Panc1 (cell line): Measurements from ENCODE around the gene BBX. TPM values are rescaled to one million over a fixed set of nuclear protein-coding genes. Genes with fewer than 3 reads are reported as not detected.

Source experiments
- ATAC-seq: fragments of 200-7000 bp; cut with Tn5 transposase; 2 replicates; pipeline ENCODE4 v1.9.1; 2020; ENCODE audit warnings: mild to moderate bottlenecking, moderate library complexity
- BruUV-seq: library from RNA; stranded (reverse); fragments of 400-500 nt; replicated peaks from 2 replicates; lab custom pipeline; 2021; lab: Mats Ljungman, UMichigan
- CTCF ChIA-PET: fragments of 300-600 bp; sonication (Branson Sonifier 250); formaldehyde crosslinking; loops from one replicate; lab custom pipeline; 2022; ENCODE audit warnings: antibody characterized with exemption; lab: Charles Lee
- POLR2A ChIA-PET: fragments of 300-600 bp; sonication (Branson Sonifier 250); formaldehyde crosslinking; loops from one replicate; lab custom pipeline; 2022; ENCODE audit warnings: antibody characterized with exemption; lab: Charles Lee
- DNase-seq: peaks from one replicate; pipeline ENCODE4 v3.0.0-alpha.2; 2010; ENCODE audit warnings: low read depth, low spot score
- H3K27ac ChIP-seq: 2 replicates; pipeline ENCODE4 v1.5.1; 2011; ENCODE audit warnings: mild to moderate bottlenecking, low read length, inconsistent platforms
- H3K27me3 ChIP-seq: fragments of 200-500 bp; sonication (Bioruptor generic); 2 replicates; pipeline ENCODE4 v1.6.0; 2014; ENCODE audit warnings: low read length, inconsistent platforms; ENCODE audit not compliant: control insufficient read depth, insufficient read depth
- H3K36me3 ChIP-seq: fragments of 200-500 bp; sonication (Bioruptor generic); 2 replicates; pipeline ENCODE4 v1.5.1; 2014; ENCODE audit warnings: inconsistent platforms, mild to moderate bottlenecking, low read length, moderate library complexity; ENCODE audit not compliant: control insufficient read depth, insufficient read depth
- H3K4me1 ChIP-seq: 2 replicates; pipeline ENCODE4 v1.5.1; 2011; ENCODE audit warnings: inconsistent platforms, mild to moderate bottlenecking, low read length, moderate library complexity; ENCODE audit not compliant: control insufficient read depth, insufficient read depth
- H3K4me3 ChIP-seq, 2 experiments: 2 replicates each; pipeline ENCODE4 v1.5.1; 2011 to 2012; ENCODE audit warnings: low read depth in 2 of 2, low read length in 2 of 2, mild to moderate bottlenecking in 2 of 2, inconsistent platforms in 1 of 2, moderate library complexity in 1 of 2
- H3K9me3 ChIP-seq: fragments of 200-500 bp; sonication (Bioruptor generic); 2 replicates; pipeline ENCODE4 v1.5.1; 2014; ENCODE audit warnings: low read depth, mild to moderate bottlenecking, inconsistent platforms, low read length, moderate library complexity; ENCODE audit not compliant: control insufficient read depth, insufficient read depth
- CTCF ChIP-seq: fragments of 450-650 bp; IDR thresholded peaks from 2 replicates; pipeline ENCODE4 v1.5.1; 2017; ENCODE audit warnings: mild to moderate bottlenecking
- POLR2AphosphoS5 ChIP-seq: IDR thresholded peaks from 2 replicates; pipeline ENCODE4 v1.6.1; 2012; ENCODE audit warnings: mild to moderate bottlenecking, low read depth, low read length, moderate library complexity
- SIN3A ChIP-seq: IDR thresholded peaks from 2 replicates; pipeline ENCODE4 v1.6.1; 2012; ENCODE audit warnings: low read depth, mild to moderate bottlenecking, low read length, moderate library complexity, borderline replicate concordance; ENCODE audit not compliant: insufficient read depth
- TCF7L2 ChIP-seq: IDR thresholded peaks from 2 replicates; pipeline ENCODE4 v1.6.1; 2011; ENCODE audit warnings: mild to moderate bottlenecking, low read depth, low read length, inconsistent platforms
- in situ Hi-C: cut with HindIII; loops from 2 replicates; pipeline ENCODE4 v1.10.0; 2016; ENCODE audit warnings: low sequenced_read_pairs, low pct_unique_long_range_greater_than_20kb
- intact Hi-C: fragments of 100-400 bp; cut with micrococcal nuclease; formaldehyde crosslinking; loops from one replicate; pipeline ENCODE4 v1.10.0; 2022; ENCODE audit not compliant: unreplicated experiment
- total RNA-seq: library from RNA; stranded (reverse); gene quantifications from one replicate; pipeline ENCODE4 v1.2.1, GENCODE V29; 2021; ENCODE audit not compliant: unreplicated experiment
- TF ChIP-seq, protein P1 (sequence below), 2 experiments: IDR thresholded peaks; 2 replicates each; pipeline ENCODE4 v1.6.1; 2011 to 2012; ENCODE audit warnings: low read depth in 2 of 2, control low read depth in 1 of 2, low read length in 1 of 2, mild to moderate bottlenecking in 1 of 2, moderate library complexity in 1 of 2; ENCODE audit not compliant: insufficient read depth in 1 of 2

Gene BBX
- total RNA-seq, 1 experiment from 2014 or later = 28.5 TPM

- Histone ChIP-seq H3K9me3 (no peaks in the 10 kb centered on the region), H3K27me3 (peaks cover 8% of the 10 kb centered on the region; the same call in 1 of the 2 replicates), H3K36me3 (no peaks in the 10 kb centered on the region; the same call in none of the 2 replicates), H3K4me1 (peaks cover 4% of the 10 kb centered on the region), H3K4me3 (peak overlapping the region; percentile 59 to 86), H3K27ac (peak overlapping the region; percentile 67)
- ATAC-seq (no peak), DNase-seq (no peak)
- no TSS peak for BruUV-seq
- intact Hi-C loops = loop anchor here (5.0 kb wide), 1 partner anchor 287 kb away; no protein-coding TSS in a partner anchor
- TF ChIP-seq TCF7L2 (no peak), SIN3A (no peak), POLR2AphosphoS5 (no peak), CTCF (no peak)
- TF ChIP-seq, protein P1, sequence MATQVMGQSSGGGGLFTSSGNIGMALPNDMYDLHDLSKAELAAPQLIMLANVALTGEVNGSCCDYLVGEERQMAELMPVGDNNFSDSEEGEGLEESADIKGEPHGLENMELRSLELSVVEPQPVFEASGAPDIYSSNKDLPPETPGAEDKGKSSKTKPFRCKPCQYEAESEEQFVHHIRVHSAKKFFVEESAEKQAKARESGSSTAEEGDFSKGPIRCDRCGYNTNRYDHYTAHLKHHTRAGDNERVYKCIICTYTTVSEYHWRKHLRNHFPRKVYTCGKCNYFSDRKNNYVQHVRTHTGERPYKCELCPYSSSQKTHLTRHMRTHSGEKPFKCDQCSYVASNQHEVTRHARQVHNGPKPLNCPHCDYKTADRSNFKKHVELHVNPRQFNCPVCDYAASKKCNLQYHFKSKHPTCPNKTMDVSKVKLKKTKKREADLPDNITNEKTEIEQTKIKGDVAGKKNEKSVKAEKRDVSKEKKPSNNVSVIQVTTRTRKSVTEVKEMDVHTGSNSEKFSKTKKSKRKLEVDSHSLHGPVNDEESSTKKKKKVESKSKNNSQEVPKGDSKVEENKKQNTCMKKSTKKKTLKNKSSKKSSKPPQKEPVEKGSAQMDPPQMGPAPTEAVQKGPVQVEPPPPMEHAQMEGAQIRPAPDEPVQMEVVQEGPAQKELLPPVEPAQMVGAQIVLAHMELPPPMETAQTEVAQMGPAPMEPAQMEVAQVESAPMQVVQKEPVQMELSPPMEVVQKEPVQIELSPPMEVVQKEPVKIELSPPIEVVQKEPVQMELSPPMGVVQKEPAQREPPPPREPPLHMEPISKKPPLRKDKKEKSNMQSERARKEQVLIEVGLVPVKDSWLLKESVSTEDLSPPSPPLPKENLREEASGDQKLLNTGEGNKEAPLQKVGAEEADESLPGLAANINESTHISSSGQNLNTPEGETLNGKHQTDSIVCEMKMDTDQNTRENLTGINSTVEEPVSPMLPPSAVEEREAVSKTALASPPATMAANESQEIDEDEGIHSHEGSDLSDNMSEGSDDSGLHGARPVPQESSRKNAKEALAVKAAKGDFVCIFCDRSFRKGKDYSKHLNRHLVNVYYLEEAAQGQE (IDR thresholded peaks at IDR 0.05; ENCODE audit: insufficient read depth in 1 of 2, low read depth in 2 of 2, low read length in 1 of 2) = no peak
- ChIA-PET POLR2A (interaction anchor here (0.5 kb wide), 1 partner anchor 20 kb away, joined by 6 read pairs; no protein-coding TSS in a partner anchor), CTCF (interaction anchor here (0.6 kb wide), 2 partner anchors 52 to 72 kb away, joined by 3 to 6 read pairs; no protein-coding TSS in a partner anchor)
- in situ Hi-C loops = no loop called here
Observed at GRCh38 chr3:107524326-107524840, 1.6 kb downstream of the BBX start.

GRCh38 chr3:107524841-107525643 lies 2.3 kb downstream of the BBX start:
- H3K4me1 ChIP-seq = peaks cover 4% of the 10 kb centered on the region
- no TSS peak for BruUV-seq
- peaks cover 8% of the 10 kb centered on the region; the same call in 1 of the 2 replicates for H3K27me3 ChIP-seq
- no peak for DNase-seq
- POLR2A ChIA-PET = no interaction called here
- peak overlapping the region; percentile 49; the same call in 1 of the 2 replicates for H3K27ac ChIP-seq
- CTCF ChIA-PET = interaction anchor here (0.6 kb wide), 2 partner anchors 53 to 73 kb away, joined by 3 to 6 read pairs; no protein-coding TSS in a partner anchor
- intact Hi-C loops = loop anchor here (5.0 kb wide), 1 partner anchor 288 kb away; no protein-coding TSS in a partner anchor
- in situ Hi-C loops = no loop called here
- ATAC-seq = peak; percentile 25
- H3K36me3 ChIP-seq = no peaks in the 10 kb centered on the region; the same call in none of the 2 replicates
- no peak for TF ChIP-seq SIN3A
- no peak for TF ChIP-seq TCF7L2
- TF ChIP-seq CTCF = no peak
- TF ChIP-seq, protein P1 (IDR thresholded peaks at IDR 0.05; ENCODE audit: insufficient read depth in 1 of 2, low read depth in 2 of 2, low read length in 1 of 2) = no peak
- no peak for TF ChIP-seq POLR2AphosphoS5
- peak overlapping the region; percentile 59 to 86 for H3K4me3 ChIP-seq
- no peaks in the 10 kb centered on the region for H3K9me3 ChIP-seq
